H9 (cell line): Measurements from ENCODE around the gene MSL1. TPM values are rescaled to one million over a fixed set of nuclear protein-coding genes. Genes with fewer than 3 reads are reported as not detected.
A peak's percentile ranks its signal among the peaks of the same experiment; 100 is the strongest.

Experiments
- DNase-seq: peaks from one replicate; pipeline ENCODE4 v3.0.0-alpha.2; 2017
- H2AFZ ChIP-seq: one replicate; pipeline ENCODE4 v1.6.1; 2013; ENCODE audit warnings: mild to moderate bottlenecking, low read length, control low read depth, moderate library complexity
- H2AK5ac ChIP-seq: 2 replicates; pipeline ENCODE4 v1.6.1; 2013; ENCODE audit warnings: low read length, control low read depth, mixed read lengths; ENCODE audit not compliant: insufficient read length
- H2BK120ac ChIP-seq: one replicate; pipeline ENCODE4 v1.6.1; 2013; ENCODE audit warnings: low read depth, mild to moderate bottlenecking, low read length, control low read depth, inconsistent platforms; ENCODE audit not compliant: poor library complexity, severe bottlenecking
- H2BK12ac ChIP-seq: 2 replicates; pipeline ENCODE4 v1.6.1; 2013; ENCODE audit warnings: low read length, control low read depth, mixed read lengths, low read depth; ENCODE audit not compliant: insufficient read length
- H2BK15ac ChIP-seq: 2 replicates; pipeline ENCODE4 v1.6.1; 2013; ENCODE audit warnings: low read depth, low read length, control low read depth
- H2BK20ac ChIP-seq: one replicate; pipeline ENCODE4 v1.6.1; 2013; ENCODE audit warnings: low read depth, mild to moderate bottlenecking, low read length, control low read depth, inconsistent platforms; ENCODE audit not compliant: poor library complexity, severe bottlenecking
- H2BK5ac ChIP-seq: 2 replicates; pipeline ENCODE4 v1.6.1; 2013; ENCODE audit warnings: low read length, control low read depth, mixed read lengths; ENCODE audit not compliant: insufficient read length
- H3K14ac ChIP-seq: 2 replicates; pipeline ENCODE4 v1.6.1; 2013; ENCODE audit warnings: low read length, control low read depth; ENCODE audit not compliant: insufficient read depth
- H3K18ac ChIP-seq: 2 replicates; pipeline ENCODE4 v1.6.1; 2013; ENCODE audit warnings: low read depth, mild to moderate bottlenecking, mixed read lengths, low read length, control low read depth; ENCODE audit not compliant: insufficient read length
- H3K23ac ChIP-seq: 2 replicates; pipeline ENCODE4 v1.6.1; 2013; ENCODE audit warnings: low read length, control low read depth, mixed read lengths, low read depth; ENCODE audit not compliant: insufficient read length
- H3K23me2 ChIP-seq: 2 replicates; pipeline ENCODE4 v1.6.1; 2013; ENCODE audit warnings: low read depth, mild to moderate bottlenecking, mixed read lengths, low read length, control low read depth; ENCODE audit not compliant: insufficient read length, poor library complexity, severe bottlenecking
- H3K27ac ChIP-seq: 2 replicates; pipeline ENCODE4 v1.5.1; 2013; ENCODE audit warnings: low read length, control low read depth, mixed read lengths, low read depth; ENCODE audit not compliant: insufficient read length
- H3K27me3 ChIP-seq: 2 replicates; pipeline ENCODE4 v1.6.1; 2013; ENCODE audit warnings: low read length, control low read depth, inconsistent platforms; ENCODE audit not compliant: insufficient read depth
- H3K4ac ChIP-seq: 2 replicates; pipeline ENCODE4 v1.6.1; 2013; ENCODE audit warnings: low read depth, mild to moderate bottlenecking, control low read depth, inconsistent platforms, low read length, moderate library complexity
- H3K4me1 ChIP-seq: 2 replicates; pipeline ENCODE4 v1.6.1; 2013; ENCODE audit warnings: low read length, control low read depth, inconsistent platforms; ENCODE audit not compliant: insufficient read depth
- H3K4me2 ChIP-seq: 2 replicates; pipeline ENCODE4 v1.6.1; 2013; ENCODE audit warnings: low read length, control low read depth, mixed read lengths; ENCODE audit not compliant: insufficient read length, insufficient read depth
- H3K56ac ChIP-seq: 2 replicates; pipeline ENCODE4 v1.6.1; 2013; ENCODE audit warnings: low read depth, mild to moderate bottlenecking, mixed read lengths, low read length, control low read depth; ENCODE audit not compliant: insufficient read length
- H3K79me1 ChIP-seq: 2 replicates; pipeline ENCODE4 v1.6.1; 2013; ENCODE audit warnings: low read depth, mild to moderate bottlenecking, moderate library complexity, low read length, control low read depth, inconsistent platforms; ENCODE audit not compliant: insufficient read depth, poor library complexity, severe bottlenecking
- H3K79me2 ChIP-seq: 2 replicates; pipeline ENCODE4 v1.6.1; 2013; ENCODE audit warnings: low read length, control low read depth, inconsistent platforms; ENCODE audit not compliant: insufficient read depth
- H3K9ac ChIP-seq: 2 replicates; pipeline ENCODE4 v1.6.1; 2013; ENCODE audit warnings: low read length, control low read depth, mixed read lengths; ENCODE audit not compliant: insufficient read length; ENCODE audit errors: extremely low read depth
- H3K9me3 ChIP-seq: one replicate; pipeline ENCODE4 v1.6.1; 2013; ENCODE audit warnings: low read depth, low read length, inconsistent platforms; ENCODE audit not compliant: control insufficient read depth
- H3T11ph ChIP-seq: one replicate; pipeline ENCODE4 v1.6.1; 2013; ENCODE audit warnings: mild to moderate bottlenecking, low read length, control low read depth, inconsistent platforms
- H4K20me1 ChIP-seq: one replicate; pipeline ENCODE4 v1.6.1; 2013; ENCODE audit not compliant: control insufficient read depth, insufficient read length, insufficient read depth
- H4K5ac ChIP-seq: 2 replicates; pipeline ENCODE4 v1.6.1; 2013; ENCODE audit warnings: low read depth, mild to moderate bottlenecking, mixed read lengths, low read length, control low read depth; ENCODE audit not compliant: insufficient read length
- H4K8ac ChIP-seq: replicated peaks from 2 replicates; pipeline ENCODE4 v1.6.1; 2013; ENCODE audit warnings: low read length, control low read depth, mixed read lengths, low read depth; ENCODE audit not compliant: insufficient read length
- H4K91ac ChIP-seq: 2 replicates; pipeline ENCODE4 v1.6.1; 2013; ENCODE audit warnings: low read depth, mild to moderate bottlenecking, moderate library complexity, mixed read lengths, low read length, control low read depth; ENCODE audit not compliant: insufficient read length
- H3K27ac Mint-ChIP-seq, 3 experiments: 2 replicates in 2 of 3; 3 replicates in 1 of 3; pipeline ENCODE4 v1.8.0; 2020 to 2021; ENCODE audit warnings: mixed read lengths in 3 of 3, mild to moderate bottlenecking in 1 of 3, moderate library complexity in 1 of 3
- H3K27me3 Mint-ChIP-seq: 2 replicates; pipeline ENCODE4 v1.8.0; 2021; ENCODE audit warnings: low read depth, mild to moderate bottlenecking, moderate library complexity, mixed read lengths
- H3K36me3 Mint-ChIP-seq, 3 experiments: 2 replicates in 2 of 3; 3 replicates in 1 of 3; pipeline ENCODE4 v1.8.0; 2020 to 2021; ENCODE audit warnings: low read depth in 3 of 3, mixed read lengths in 3 of 3; ENCODE audit not compliant: insufficient read depth in 1 of 3
- H3K4me1 Mint-ChIP-seq, 2 experiments: 2 replicates each; pipeline ENCODE4 v1.8.0; 2020; ENCODE audit warnings: mixed read lengths in 2 of 2
- H3K4me3 Mint-ChIP-seq, 2 experiments: 2 replicates in 1 of 2; 3 replicates in 1 of 2; pipeline ENCODE4 v1.8.0; 2020 to 2021; ENCODE audit warnings: mild to moderate bottlenecking in 2 of 2, mixed read lengths in 2 of 2, moderate library complexity in 1 of 2
- H3K9me3 Mint-ChIP-seq, 2 experiments: 2 replicates in 1 of 2; 3 replicates in 1 of 2; pipeline ENCODE4 v1.8.0; 2020; ENCODE audit warnings: mild to moderate bottlenecking in 2 of 2, mixed read lengths in 2 of 2, moderate library complexity in 1 of 2
- WGBS: extraction: QIAGEN DNeasy Blood & Tissue Kit; methylation state at CpG from one replicate; pipeline ENCODE4 v1.1.7; 2013; ENCODE audit warnings: missing lambda C conversion rate, low lambda C conversion rate, mixed read lengths; ENCODE audit not compliant: insufficient read length; ENCODE audit errors: extremely low coverage; 5-methylcytosine and 5-hydroxymethylcytosine counted together
- total RNA-seq: library from RNA; stranded (reverse); gene quantifications from 2 replicates; pipeline ENCODE4 v1.2.1, GENCODE V29; 2021
- TF ChIP-seq, protein P1 (sequence below): fragments of 200-600 bp; sonication (generic); conservative IDR thresholded peaks from 3 replicates; pipeline ENCODE4 v1.8.0; 2021; ENCODE audit warnings: antibody characterized with exemption, mild to moderate bottlenecking

The MSL1 gene
- total RNA-seq, 1 experiment from 2014 or later, result 105 TPM

DNA sequence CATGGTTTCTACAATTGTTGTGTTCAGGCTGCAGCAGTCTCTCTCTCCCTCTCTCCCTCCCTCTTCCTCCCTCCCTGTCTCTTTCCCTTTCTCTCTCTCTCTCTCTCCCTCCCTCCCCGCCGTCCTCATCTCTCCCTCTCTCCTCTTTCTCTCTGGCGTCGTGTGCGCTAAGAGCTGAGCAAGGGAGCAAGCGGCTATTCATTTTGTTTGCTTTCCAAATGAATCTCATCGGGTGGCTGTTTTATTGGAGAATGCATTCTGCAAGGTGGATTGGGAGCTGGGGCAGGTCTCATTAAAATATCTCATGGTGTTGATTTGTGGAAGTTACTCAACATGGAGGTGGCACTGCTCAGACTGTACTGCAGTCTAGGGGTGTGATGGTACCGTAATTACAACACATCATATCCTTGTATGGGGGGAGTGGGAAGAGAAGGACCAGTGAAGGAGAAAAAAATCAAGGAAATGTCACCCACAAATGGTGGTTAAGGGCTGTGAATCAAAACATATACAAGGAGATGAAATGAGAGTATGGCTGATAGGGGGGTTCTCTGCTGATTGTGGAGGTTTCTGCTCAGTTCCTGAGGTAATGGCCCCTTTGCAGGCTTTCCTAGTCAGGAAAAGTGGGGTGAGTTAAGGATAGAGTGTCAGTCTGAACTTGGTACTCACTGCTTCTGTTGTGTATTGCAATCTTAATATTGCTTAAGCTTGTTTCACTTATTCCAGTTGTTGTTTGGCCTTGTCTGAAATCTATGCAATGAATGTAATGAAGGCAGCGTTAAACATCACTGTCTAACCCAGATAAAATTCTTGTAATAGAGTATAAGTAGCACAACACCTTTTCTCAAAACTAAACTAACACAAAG, 2.7 kb downstream of the MSL1 start:
- no peaks in the 10 kb centered on the region for H3K9me3 ChIP-seq
- H2BK120ac ChIP-seq, result no peak overlapping the region
- no peaks in the 10 kb centered on the region for H4K20me1 ChIP-seq
- H4K5ac ChIP-seq, result no peak overlapping the region
- no peak overlapping the region for H3K4ac ChIP-seq
- no peak overlapping the region for H3K23ac ChIP-seq
- Mint-ChIP-seq H3K4me3 (peak overlapping the region; percentile 92 to 97), H3K27me3 (no peaks in the 10 kb centered on the region), H3K9me3 (no peaks in the 10 kb centered on the region; a peak in 2 of 5 replicates), H3K4me1 (peaks cover 16 to 23% of the 10 kb centered on the region in 2 experiments), H3K27ac (peak overlapping the region in 2 of 3 experiments; percentile 10 to 15; a peak in 4 of 7 replicates), H3K36me3 (peaks cover 26 to 55% (median 49%) of the 10 kb centered on the region in 3 experiments)
- no peak overlapping the region for H2BK15ac ChIP-seq
- peaks cover 19% of the 10 kb centered on the region for H3K23me2 ChIP-seq
- H3K79me2 ChIP-seq, result peaks cover 18% of the 10 kb centered on the region; the same call in 1 of the 2 replicates
- H3K18ac ChIP-seq, result no peak overlapping the region
- H3K27ac ChIP-seq, result no peak overlapping the region
- TF ChIP-seq, protein P1, sequence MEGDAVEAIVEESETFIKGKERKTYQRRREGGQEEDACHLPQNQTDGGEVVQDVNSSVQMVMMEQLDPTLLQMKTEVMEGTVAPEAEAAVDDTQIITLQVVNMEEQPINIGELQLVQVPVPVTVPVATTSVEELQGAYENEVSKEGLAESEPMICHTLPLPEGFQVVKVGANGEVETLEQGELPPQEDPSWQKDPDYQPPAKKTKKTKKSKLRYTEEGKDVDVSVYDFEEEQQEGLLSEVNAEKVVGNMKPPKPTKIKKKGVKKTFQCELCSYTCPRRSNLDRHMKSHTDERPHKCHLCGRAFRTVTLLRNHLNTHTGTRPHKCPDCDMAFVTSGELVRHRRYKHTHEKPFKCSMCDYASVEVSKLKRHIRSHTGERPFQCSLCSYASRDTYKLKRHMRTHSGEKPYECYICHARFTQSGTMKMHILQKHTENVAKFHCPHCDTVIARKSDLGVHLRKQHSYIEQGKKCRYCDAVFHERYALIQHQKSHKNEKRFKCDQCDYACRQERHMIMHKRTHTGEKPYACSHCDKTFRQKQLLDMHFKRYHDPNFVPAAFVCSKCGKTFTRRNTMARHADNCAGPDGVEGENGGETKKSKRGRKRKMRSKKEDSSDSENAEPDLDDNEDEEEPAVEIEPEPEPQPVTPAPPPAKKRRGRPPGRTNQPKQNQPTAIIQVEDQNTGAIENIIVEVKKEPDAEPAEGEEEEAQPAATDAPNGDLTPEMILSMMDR, result no peak
- peak overlapping the region; percentile 32 for H3K9ac ChIP-seq
- H2BK12ac ChIP-seq, result no peak overlapping the region
- H4K91ac ChIP-seq, result no peak overlapping the region
- no peak overlapping the region for H3T11ph ChIP-seq
- H3K79me1 ChIP-seq, result peaks cover 9% of the 10 kb centered on the region
- no peak overlapping the region for H3K14ac ChIP-seq
- DNase-seq, result no peak
- H3K4me1 ChIP-seq, result peaks cover 5% of the 10 kb centered on the region
- no peak overlapping the region for H2AFZ ChIP-seq
- no peak overlapping the region for H3K56ac ChIP-seq
- H3K4me2 ChIP-seq, result peak overlapping the region; percentile 69
- WGBS, result no CpG with 5 or more reads among the region's 9 CpGs
- no peak overlapping the region for H4K8ac ChIP-seq
- no peak overlapping the region for H2AK5ac ChIP-seq
- no peak overlapping the region for H2BK20ac ChIP-seq
- no peaks in the 10 kb centered on the region for H3K27me3 ChIP-seq
- no peak overlapping the region for H2BK5ac ChIP-seq
